Duodenal mucosa (tissue), 2 donors: ENCODE measurements around the gene KIAA0319L.

Experiments used
- H3K27ac ChIP-seq: one replicate; pipeline ENCODE4 v1.7.0; 2013; ENCODE audit warnings: low read depth, low read length
- H3K27me3 ChIP-seq, 2 donors: one replicate each; pipeline ENCODE4 v1.7.0; 2013; ENCODE audit warnings: low read length in 2 of 2, control low read depth in 1 of 2; ENCODE audit not compliant: insufficient read depth in 2 of 2, control insufficient read depth in 1 of 2
- H3K36me3 ChIP-seq, 2 donors: one replicate each; pipeline ENCODE4 v1.7.0; 2013; ENCODE audit warnings: low read length in 2 of 2, control low read depth in 1 of 2; ENCODE audit not compliant: insufficient read depth in 2 of 2, control insufficient read depth in 1 of 2
- H3K4me1 ChIP-seq, 2 donors: one replicate each; pipeline ENCODE4 v1.7.0; 2013; ENCODE audit warnings: low read length in 2 of 2, control low read depth in 1 of 2; ENCODE audit not compliant: insufficient read depth in 2 of 2, control insufficient read depth in 1 of 2
- H3K4me3 ChIP-seq, 2 donors: one replicate each; pipeline ENCODE4 v1.7.0; 2013; ENCODE audit warnings: low read length in 2 of 2, low read depth in 1 of 2
- H3K9ac ChIP-seq, 2 donors: one replicate each; pipeline ENCODE4 v1.7.0; 2013; ENCODE audit warnings: low read length in 2 of 2, low read depth in 1 of 2
- H3K9me3 ChIP-seq, 2 donors: one replicate each; pipeline ENCODE4 v1.7.0; 2013; ENCODE audit warnings: low read length in 2 of 2, control low read depth in 1 of 2; ENCODE audit not compliant: control insufficient read depth in 1 of 2

Gene KIAA0319L

DNA sequence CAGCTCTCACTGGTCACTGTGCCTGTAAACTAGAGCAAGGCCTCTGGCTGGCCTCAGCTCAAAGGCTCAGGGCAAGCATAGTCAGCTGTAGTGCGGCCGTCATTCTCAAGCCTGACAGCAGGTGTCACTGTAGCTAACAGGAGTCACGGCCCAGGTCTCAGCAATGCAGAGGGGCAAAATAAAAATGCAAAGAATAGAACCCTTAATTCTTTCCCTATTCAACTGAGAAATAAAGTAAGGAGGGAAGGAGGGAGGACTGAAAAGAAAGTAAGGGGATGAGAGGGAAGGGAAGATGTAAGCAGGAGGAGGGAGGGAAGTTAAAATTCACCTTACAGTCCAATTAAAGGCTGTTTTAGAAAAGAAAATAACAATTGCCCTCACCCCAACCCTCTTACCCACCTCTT, 106.1 kb downstream of the KIAA0319L start:
- H3K9me3 ChIP-seq, result no peaks in the 10 kb centered on the region
- H3K4me1 ChIP-seq, result peaks cover 3 to 15% of the 10 kb centered on the region in 2 donors
- H3K36me3 ChIP-seq, result peaks cover 32 to 64% of the 10 kb centered on the region in 2 donors
- H3K9ac ChIP-seq, result no peak overlapping the region
- H3K27ac ChIP-seq, result no peak overlapping the region
- H3K4me3 ChIP-seq, result no peak overlapping the region
- no peaks in the 10 kb centered on the region for H3K27me3 ChIP-seq

DNA sequence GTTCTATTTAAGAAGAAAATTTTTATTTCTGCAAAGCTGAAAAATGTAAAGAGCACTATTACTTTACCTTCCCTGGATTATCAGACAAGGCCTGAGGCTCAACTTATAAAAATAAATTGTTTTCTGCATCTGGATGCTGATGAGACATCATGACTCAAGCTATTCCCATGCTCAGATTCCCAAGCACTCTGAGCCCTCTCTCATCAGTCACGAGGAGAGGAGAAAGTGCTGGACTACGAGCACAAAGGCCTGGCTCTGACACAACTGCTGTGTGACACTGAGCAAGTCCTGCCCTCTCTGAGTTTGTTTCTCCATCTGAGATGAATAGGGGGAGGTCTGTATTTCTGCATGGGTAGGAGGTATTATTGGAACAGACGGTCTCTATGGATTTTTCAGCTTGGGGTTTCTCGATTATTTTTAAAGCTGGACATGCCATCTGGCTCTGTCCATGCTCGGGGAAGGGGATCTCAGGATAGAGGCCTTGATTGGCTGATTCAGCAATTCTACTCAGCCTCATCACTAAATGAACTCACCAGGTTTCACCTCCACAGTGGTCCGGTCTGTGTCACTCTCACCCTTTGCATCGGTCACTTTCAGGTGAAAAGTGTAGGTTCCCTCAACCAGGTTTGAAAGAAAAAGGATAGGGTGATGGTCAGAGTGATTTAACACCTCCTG, 107.7 kb downstream of the KIAA0319L start:
- Histone ChIP-seq H3K36me3 (peaks cover 31 to 79% of the 10 kb centered on the region in 2 donors), H3K27me3 (no peaks in the 10 kb centered on the region), H3K4me1 (peaks cover 3 to 15% of the 10 kb centered on the region in 2 donors), H3K4me3 (no peak overlapping the region), H3K9ac (no peak overlapping the region), H3K27ac (no peak overlapping the region), H3K9me3 (no peaks in the 10 kb centered on the region)

DNA sequence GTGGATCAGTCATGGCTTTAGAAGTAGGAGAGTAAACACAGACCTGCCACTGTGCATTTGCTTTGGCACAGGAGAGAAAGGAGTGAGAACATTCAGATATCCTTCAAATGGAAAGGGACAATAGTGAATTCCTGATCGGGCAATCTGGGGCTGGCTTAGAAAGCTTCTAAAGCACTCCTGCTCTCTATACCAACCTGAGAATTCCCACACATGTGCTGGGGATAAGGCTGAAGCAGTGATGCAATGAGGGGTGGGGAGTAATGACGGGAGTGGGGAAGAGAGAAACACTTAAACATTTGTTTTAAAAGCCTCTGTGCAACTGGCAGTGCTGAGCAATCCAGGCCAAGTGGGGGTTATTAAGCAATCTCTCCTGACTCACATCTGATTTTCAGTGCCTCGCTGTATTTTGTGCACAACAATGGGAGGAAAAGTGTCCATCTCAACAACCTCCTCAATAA, 108.8 kb downstream of the KIAA0319L start:
- Histone ChIP-seq H3K9me3 (no peaks in the 10 kb centered on the region), H3K27ac (no peak overlapping the region), H3K9ac (no peak overlapping the region), H3K4me1 (peaks cover 3 to 15% of the 10 kb centered on the region in 2 donors), H3K36me3 (peaks cover 31 to 79% of the 10 kb centered on the region in 2 donors), H3K4me3 (no peak overlapping the region), H3K27me3 (no peaks in the 10 kb centered on the region)

DNA sequence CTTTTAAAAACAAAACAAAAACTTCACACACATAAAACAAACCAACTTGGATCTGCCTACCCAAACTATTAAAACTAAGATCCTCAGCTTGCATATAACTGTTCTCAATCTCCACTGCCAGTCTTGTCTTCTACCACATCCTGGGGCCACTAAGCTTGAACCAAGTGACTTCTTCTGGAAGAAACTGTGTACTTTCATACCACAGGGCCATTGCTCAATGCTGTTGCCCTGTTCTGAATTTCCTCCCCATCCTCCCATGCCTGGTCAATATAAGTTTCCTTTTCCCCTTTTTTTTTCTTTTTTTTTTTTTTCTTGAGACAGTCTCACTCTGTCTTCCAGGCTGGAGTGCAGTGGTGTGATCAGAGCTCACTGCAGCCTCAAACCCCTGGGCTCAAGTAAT, 109.9 kb downstream of the KIAA0319L start:
- H3K4me1 ChIP-seq, result peaks cover 3 to 12% of the 10 kb centered on the region in 2 donors
- no peak overlapping the region for H3K4me3 ChIP-seq
- no peak overlapping the region for H3K27ac ChIP-seq
- H3K9me3 ChIP-seq, result no peaks in the 10 kb centered on the region
- H3K9ac ChIP-seq, result no peak overlapping the region
- H3K36me3 ChIP-seq, result peaks cover 35 to 80% of the 10 kb centered on the region in 2 donors
- no peaks in the 10 kb centered on the region for H3K27me3 ChIP-seq

DNA sequence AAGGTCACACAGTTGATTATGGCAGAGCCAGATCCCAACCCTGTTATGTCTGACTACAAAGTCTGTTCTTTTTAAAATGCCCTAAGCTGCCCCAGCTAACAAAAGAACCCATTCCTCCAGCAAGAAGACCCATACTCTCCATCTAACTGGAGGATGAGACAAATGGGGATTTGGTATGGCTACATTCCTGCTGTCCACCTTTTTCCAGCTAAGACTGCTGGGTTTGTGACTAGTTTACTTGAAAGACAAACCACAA, 112.8 kb downstream of the KIAA0319L start:
- Histone ChIP-seq H3K9me3 (no peaks in the 10 kb centered on the region), H3K9ac (no peak overlapping the region), H3K27me3 (no peaks in the 10 kb centered on the region), H3K36me3 (peaks cover 47 to 90% of the 10 kb centered on the region in 2 donors), H3K4me3 (no peak overlapping the region), H3K27ac (no peak overlapping the region), H3K4me1 (no peaks in the 10 kb centered on the region)

DNA sequence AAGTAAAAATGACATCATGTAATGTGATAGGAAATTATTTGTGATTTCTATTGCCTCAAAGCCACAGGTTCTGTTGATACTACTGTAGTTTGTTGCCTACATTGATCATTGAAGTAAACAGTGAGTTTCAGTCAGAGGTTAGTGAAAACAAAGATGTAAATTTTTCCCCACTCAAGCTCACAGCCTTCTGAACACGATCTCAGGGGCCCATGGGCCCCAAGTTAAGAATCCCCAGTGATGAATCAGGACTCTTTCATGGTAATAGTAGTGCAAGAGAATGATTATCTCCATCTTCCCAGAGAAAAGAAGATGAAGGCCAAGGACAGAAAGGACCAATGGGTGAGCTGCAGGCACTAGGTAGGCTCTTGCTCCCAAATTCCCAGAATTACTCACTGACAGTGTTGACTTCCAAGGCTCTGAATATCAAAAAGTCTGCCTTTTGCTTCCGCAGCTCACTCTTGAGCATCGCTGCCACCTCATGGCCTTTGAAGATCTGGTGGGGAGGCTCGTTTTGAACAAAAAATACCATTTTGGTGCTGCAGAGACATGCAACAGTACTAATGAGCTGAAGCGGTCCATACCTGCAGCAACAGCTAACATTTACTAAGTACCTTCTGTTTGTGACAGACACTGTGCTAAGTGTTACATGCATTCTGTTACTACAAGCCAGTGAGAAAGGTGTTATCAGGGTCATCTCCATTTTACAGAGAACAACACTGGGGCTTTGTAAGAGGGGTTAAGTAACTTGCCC, 113.3 kb downstream of the KIAA0319L start:
- Histone ChIP-seq H3K9ac (no peak overlapping the region), H3K27ac (no peak overlapping the region), H3K9me3 (no peaks in the 10 kb centered on the region), H3K4me3 (no peak overlapping the region), H3K4me1 (no peaks in the 10 kb centered on the region), H3K27me3 (no peaks in the 10 kb centered on the region), H3K36me3 (peaks cover 48 to 91% of the 10 kb centered on the region in 2 donors)

DNA sequence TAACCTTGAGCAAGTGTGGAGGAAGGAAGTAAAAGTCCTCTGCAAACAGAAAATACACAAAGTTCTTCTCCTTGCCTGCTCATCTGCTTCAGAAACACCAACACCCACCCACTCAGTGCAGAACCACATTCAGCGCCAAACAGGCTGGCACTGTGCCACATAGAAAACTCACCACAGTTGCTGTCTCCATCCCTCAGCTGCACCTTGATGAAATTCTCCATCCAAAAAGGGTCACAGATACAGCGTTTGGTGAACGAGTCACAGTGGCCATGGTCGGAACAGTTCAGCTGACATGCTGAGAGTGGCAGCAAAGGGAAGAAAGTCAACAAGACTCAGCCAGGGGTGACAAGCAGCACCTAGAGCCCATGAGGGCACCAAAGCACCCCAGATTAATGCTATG, 114.5 kb downstream of the KIAA0319L start:
- Histone ChIP-seq H3K27ac (no peak overlapping the region), H3K9ac (no peak overlapping the region), H3K4me3 (no peak overlapping the region), H3K36me3 (peaks cover 42 to 83% of the 10 kb centered on the region in 2 donors), H3K9me3 (no peaks in the 10 kb centered on the region), H3K4me1 (no peaks in the 10 kb centered on the region), H3K27me3 (no peaks in the 10 kb centered on the region)

DNA sequence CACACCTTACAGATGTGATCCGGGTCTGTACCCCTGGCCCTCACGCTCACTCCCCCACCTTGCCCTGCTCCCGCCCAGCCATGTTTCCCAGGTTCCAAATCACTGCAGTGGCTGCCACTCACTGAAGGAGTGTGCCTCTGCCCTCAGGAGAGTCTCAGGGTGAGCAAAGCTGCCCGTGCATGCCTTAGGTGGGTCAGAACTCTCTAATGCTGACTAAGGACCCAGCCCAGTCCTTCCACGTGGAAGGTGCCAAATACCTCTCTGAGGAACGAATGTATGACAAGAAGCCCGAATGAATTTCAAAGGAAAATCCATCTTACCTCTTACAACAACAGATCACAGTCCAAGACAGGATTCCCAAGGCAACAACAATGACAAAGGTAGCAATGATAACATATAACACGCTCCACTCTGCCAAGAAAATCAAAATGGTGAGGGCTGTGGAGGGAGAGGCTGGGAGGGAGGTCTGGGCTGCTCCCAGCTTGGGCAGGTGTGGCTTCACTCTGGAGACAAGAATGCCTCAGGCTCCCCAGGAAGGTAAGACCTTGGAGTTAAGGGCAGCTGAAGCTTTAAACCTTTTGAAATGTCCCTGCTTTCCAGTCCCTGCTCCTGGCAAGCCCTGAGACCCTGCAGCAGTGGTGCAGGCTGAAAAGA, 115.2 kb downstream of the KIAA0319L start:
- H3K27ac ChIP-seq, result no peak overlapping the region
- peaks cover 46 to 82% of the 10 kb centered on the region in 2 donors for H3K36me3 ChIP-seq

DNA sequence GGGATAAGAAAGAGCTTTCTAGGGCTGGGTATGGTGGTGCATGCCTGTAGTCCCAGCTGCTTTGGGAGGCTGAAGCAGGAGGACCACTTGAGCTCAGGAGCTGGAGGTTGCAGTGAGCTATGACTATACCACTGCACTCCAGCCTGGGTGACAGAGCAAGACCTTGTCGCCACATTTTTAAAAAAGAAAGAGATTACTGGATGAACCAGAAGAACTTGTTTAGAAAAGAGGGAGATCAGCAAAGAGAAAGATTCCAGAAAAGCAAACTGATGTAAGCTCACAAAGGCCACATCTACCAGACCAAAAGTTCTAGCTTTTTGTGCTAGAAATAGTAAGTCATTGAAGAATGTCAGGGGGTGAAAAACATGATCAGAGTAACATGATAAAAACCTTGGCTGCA, 117.6 kb downstream of the KIAA0319L start:
- Histone ChIP-seq H3K4me3 (no peak overlapping the region), H3K27me3 (no peaks in the 10 kb centered on the region)

More for the DNA sequence above, 115.2 kb downstream of the KIAA0319L start:
- H3K4me1 ChIP-seq, result no peaks in the 10 kb centered on the region
- no peak overlapping the region for H3K4me3 ChIP-seq
- H3K27me3 ChIP-seq, result no peaks in the 10 kb centered on the region
- no peak overlapping the region for H3K9ac ChIP-seq
- H3K9me3 ChIP-seq, result no peaks in the 10 kb centered on the region

DNA sequence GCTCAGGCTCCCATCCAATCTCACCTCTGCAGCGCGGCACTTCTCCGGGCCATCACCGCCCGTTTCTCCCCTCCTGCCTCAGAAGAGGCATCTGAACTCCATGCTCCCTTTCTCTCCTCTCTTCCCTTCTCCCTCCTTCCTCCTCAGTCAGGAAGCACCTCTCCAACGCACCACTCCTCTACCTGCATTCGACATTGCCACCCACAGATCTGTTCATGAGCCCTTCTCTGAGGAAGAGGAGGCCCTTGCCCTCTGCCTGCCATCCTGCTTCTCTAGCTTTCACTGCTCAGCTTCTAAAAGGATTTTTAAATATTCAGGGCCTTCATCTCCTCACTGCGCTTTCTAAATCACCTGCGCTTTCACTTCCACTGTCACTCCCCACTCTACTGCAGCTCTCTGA, 120.0 kb downstream of the KIAA0319L start:
- H3K4me1 ChIP-seq, result no peaks in the 10 kb centered on the region
- H3K27me3 ChIP-seq, result no peaks in the 10 kb centered on the region
- H3K27ac ChIP-seq, result no peak overlapping the region
- no peaks in the 10 kb centered on the region for H3K9me3 ChIP-seq
- no peak overlapping the region for H3K4me3 ChIP-seq
- peaks cover 48 to 84% of the 10 kb centered on the region in 2 donors for H3K36me3 ChIP-seq
- H3K9ac ChIP-seq, result no peak overlapping the region

More for the DNA sequence above, 117.6 kb downstream of the KIAA0319L start:
- no peak overlapping the region for H3K27ac ChIP-seq
- H3K9ac ChIP-seq, result no peak overlapping the region
- no peaks in the 10 kb centered on the region for H3K9me3 ChIP-seq
- H3K36me3 ChIP-seq, result peaks cover 61 to 86% of the 10 kb centered on the region in 2 donors
- H3K4me1 ChIP-seq, result no peaks in the 10 kb centered on the region
